T47D (cell line): ENCODE measurements around the gene ZNF627.

Source experiments
- DNase-seq, 2 experiments: peaks; one replicate each; pipeline versions ENCODE4 v3.0.0 to v3.0.0-alpha.2; 2011 to 2012; ENCODE audit warnings: low read depth in 1 of 2, low spot score in 1 of 2
- JUND ChIP-seq: IDR thresholded peaks from 2 replicates; pipeline ENCODE4 v1.6.1; 2012; ENCODE audit warnings: low read depth
- in situ Hi-C: cut with HindIII; loops from 2 replicates; pipeline ENCODE4 v1.10.0; 2016; ENCODE audit warnings: low sequenced_read_pairs, low pct_unique_long_range_greater_than_20kb

Gene ZNF627

DNA sequence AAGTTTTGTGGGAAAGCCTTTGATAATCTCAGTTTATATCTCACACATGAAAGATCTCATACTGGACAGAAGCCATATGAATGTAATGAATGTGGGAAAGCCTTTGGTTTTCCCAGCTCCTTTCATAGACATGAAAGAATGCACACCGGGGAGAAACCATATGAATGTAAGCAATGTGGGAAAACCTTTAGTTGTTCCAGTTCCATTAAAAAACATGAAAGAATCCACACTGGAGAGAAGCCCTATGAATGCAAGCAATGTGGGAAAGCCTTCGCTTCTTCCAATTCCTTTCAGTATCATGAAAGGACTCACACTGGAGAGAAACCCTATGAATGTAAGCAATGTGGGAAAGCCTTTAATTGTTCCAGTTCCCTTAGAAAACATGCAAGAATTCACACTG lies 54.8 kb downstream of the ZNF627 start:
- DNase-seq, result no peak
- in situ Hi-C loops, result no loop called here
- TF ChIP-seq JUND, result no peak

DNA sequence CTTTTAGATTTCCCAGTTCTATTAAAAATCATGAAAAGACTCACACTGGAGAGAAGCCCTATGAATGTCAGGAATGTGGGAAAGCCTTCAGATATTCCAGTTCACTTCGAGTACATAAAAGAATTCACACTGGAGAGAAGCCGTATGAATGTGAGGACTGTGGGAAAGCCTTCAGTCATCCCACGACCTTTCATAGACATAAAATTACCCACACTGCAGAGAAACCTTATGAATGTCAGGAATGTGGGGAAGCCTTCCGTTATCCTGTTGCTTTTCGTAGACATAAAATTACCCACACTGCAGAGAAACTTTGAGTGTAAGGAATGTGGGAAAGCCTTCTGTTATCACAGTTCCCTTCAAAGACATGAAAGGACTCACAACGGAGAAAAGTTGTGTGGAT lies 55.2 kb downstream of the ZNF627 start:
- in situ Hi-C loops, result no loop called here
- DNase-seq, result no peak
- no peak for TF ChIP-seq JUND

DNA sequence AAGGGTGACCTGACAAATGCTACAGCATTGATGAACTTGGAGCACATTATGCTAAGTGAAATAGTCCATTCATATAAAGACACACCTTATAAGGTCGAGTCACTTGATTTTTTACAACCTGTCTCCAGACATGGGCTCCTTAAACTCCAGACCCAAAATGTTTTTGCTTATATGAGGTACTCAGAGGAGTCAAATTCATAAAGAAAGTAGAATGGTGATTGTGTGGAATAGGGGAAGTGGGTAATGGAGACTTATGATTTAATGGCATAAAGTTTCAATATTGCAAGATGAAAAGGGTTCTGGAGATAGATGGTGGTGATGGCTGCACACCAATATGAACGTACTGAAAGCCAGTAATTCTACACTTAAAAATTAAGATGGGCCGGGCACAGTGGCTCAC lies 59.3 kb downstream of the ZNF627 start:
- no peak for DNase-seq
- no peak for TF ChIP-seq JUND
- in situ Hi-C loops, result no loop called here

DNA sequence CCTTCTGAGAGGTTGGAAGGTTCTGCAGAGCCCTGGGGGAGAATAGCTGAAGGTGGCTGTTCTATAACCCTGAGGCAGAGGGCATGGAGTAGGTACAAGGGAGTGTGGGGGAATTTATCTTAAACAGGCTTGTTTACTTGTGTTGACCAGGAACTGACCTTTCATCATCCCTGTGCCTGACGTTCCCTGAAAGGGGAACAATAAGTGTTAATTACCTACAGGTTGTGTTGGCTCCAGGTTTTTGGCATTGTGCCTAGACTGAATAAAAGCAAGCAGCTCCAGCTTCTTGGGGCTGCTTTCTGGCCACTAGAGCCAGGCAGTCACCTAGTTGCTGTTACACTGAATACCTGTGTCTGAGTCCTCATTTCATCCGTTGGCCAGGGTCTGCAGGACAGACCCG lies 60.0 kb downstream of the ZNF627 start:
- TF ChIP-seq JUND, result no peak
- in situ Hi-C loops, result no loop called here
- DNase-seq, result peak in 1 of 2 experiments; percentile 60

DNA sequence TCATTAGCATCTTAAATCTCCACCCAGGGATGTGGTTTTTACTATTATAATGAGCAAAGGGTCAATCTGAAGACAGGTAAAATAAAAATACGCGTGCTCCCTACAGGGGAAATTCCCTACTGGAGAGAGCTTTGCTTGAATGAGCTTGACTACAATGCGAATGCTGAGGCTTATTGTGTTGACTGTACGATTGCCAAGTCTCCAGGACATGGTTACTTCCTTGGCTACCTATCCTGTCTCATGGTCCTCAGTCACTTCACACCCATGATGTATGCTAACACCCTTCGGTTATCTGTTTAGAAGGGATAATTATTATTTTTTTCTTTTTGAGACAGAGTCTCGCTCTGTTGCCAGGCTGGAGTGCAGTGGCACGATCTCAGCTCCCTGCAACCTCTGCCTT lies 61.7 kb downstream of the ZNF627 start:
- in situ Hi-C loops, result no loop called here
- TF ChIP-seq JUND, result no peak
- peak in 1 of 2 experiments; percentile 66 for DNase-seq

DNA sequence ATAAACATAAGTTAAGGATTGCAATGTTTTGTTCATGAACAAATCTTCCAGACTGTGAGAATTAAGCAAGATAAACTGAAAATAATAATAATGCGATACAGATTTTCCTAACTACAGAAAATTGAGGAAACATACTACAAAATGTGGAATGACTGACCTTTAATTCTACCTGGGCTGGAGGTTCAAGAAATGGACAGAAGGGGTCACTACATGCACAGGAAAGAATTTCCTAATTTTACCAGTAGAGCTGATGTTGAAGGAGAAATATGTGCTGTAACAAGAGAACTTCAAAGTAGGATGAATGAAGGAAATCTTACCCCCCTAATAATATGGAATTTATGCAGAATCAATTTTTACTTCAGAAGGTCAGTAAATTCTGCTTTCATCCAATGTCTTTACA lies 62.3 kb downstream of the ZNF627 start:
- in situ Hi-C loops, result no loop called here
- DNase-seq, result peak; percentile 34 to 53
- no peak for TF ChIP-seq JUND

DNA sequence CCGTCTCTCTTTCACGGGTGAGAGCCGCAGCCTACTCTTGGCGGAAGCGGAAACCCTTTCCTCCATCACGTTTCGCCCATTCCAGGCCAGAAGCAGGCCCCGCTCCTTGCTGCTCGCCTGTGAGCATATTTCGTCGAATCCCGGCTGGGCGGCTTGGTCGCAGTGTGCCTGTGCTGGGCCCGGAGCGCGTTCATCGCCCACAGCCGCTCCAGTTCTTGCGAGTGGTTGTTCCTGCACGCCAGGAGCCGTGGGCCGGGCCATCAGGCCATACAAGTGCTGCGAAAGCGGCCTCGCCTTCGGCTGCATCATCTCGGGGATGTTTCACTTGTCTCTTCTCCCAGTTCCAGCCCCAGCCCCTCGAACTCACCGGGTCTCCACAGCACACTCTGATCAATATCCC lies 65.0 kb downstream of the ZNF627 start:
- no peak for TF ChIP-seq JUND
- no peak for DNase-seq
- in situ Hi-C loops, result no loop called here

DNA sequence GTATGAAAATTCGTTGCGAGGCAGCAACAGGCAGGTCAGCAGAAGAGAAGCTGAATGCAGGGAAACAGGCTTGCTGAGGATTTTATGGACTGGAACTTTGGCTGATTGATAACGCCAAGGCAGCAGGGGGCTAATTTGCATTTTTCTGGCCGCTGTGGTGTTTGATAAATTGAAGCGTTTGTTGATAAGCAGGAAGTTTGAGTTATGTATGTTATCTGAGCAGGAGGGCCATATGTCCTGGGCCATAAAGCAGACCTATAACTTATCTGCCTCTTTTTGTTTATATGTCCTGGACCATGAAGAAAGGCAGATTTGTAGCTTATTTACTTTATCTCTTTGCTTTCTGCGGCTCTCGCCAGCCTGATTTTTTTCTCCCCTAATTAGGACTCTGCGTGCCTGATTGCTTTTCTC lies 65.9 kb downstream of the ZNF627 start:
- in situ Hi-C loops, result no loop called here
- no peak for DNase-seq
- TF ChIP-seq JUND, result no peak
